Duodenal mucosa (tissue), 2 donors: ENCODE results near the gene GABRG3.
"Not testable (repeated sequence)": the region's sequence is repeated elsewhere in the genome, so short reads cannot be mapped to it uniquely, and the experiment has no call there.

Experiments used
- H3K27ac ChIP-seq: one replicate; pipeline ENCODE4 v1.7.0; 2013; ENCODE audit warnings: low read depth, low read length
- H3K27me3 ChIP-seq, 2 donors: one replicate each; pipeline ENCODE4 v1.7.0; 2013; ENCODE audit warnings: low read length in 2 of 2, control low read depth in 1 of 2; ENCODE audit not compliant: insufficient read depth in 2 of 2, control insufficient read depth in 1 of 2
- H3K36me3 ChIP-seq, 2 donors: one replicate each; pipeline ENCODE4 v1.7.0; 2013; ENCODE audit warnings: low read length in 2 of 2, control low read depth in 1 of 2; ENCODE audit not compliant: insufficient read depth in 2 of 2, control insufficient read depth in 1 of 2
- H3K4me1 ChIP-seq, 2 donors: one replicate each; pipeline ENCODE4 v1.7.0; 2013; ENCODE audit warnings: low read length in 2 of 2, control low read depth in 1 of 2; ENCODE audit not compliant: insufficient read depth in 2 of 2, control insufficient read depth in 1 of 2
- H3K4me3 ChIP-seq, 2 donors: one replicate each; pipeline ENCODE4 v1.7.0; 2013; ENCODE audit warnings: low read length in 2 of 2, low read depth in 1 of 2
- H3K9ac ChIP-seq, 2 donors: one replicate each; pipeline ENCODE4 v1.7.0; 2013; ENCODE audit warnings: low read length in 2 of 2, low read depth in 1 of 2
- H3K9me3 ChIP-seq, 2 donors: one replicate each; pipeline ENCODE4 v1.7.0; 2013; ENCODE audit warnings: low read length in 2 of 2, control low read depth in 1 of 2; ENCODE audit not compliant: control insufficient read depth in 1 of 2

Gene GABRG3

GRCh38 chr15:27182561-27183110 is 211.7 kb downstream of the GABRG3 start:
- H3K9me3 ChIP-seq, result peaks cover 13 to 17% of the 10 kb centered on the region in 2 donors
- H3K4me1 ChIP-seq, result no peaks in the 10 kb centered on the region
- H3K36me3 ChIP-seq, result no peaks in the 10 kb centered on the region
- H3K9ac ChIP-seq, result no peak overlapping the region
- H3K4me3 ChIP-seq, result no peak overlapping the region
- no peak overlapping the region for H3K27ac ChIP-seq
- H3K27me3 ChIP-seq, result no peaks in the 10 kb centered on the region

- H3K4me3 ChIP-seq, result no peak overlapping the region
- peaks cover 7 to 17% of the 10 kb centered on the region in 2 donors for H3K9me3 ChIP-seq
- H3K27me3 ChIP-seq, result no peaks in the 10 kb centered on the region
- H3K4me1 ChIP-seq, result no peaks in the 10 kb centered on the region
- H3K36me3 ChIP-seq, result no peaks in the 10 kb centered on the region
- H3K9ac ChIP-seq, result no peak overlapping the region
- no peak overlapping the region for H3K27ac ChIP-seq
Observed at GRCh38 chr15:27183201-27183600, 212.2 kb downstream of the GABRG3 start.

GRCh38 chr15:27191515-27191914 is 220.5 kb downstream of the GABRG3 start:
- not testable (repeated sequence) for H3K27me3 ChIP-seq, H3K4me3 ChIP-seq, H3K36me3 ChIP-seq, H3K9ac ChIP-seq, H3K27ac ChIP-seq, H3K4me1 ChIP-seq
- H3K9me3 ChIP-seq, result peaks cover 7 to 16% of the 10 kb centered on the region in 2 donors

GRCh38 chr15:27196691-27197090 is 225.7 kb downstream of the GABRG3 start:
- H3K9me3 ChIP-seq, result peaks cover 9 to 22% of the 10 kb centered on the region in 2 donors
- no peak overlapping the region for H3K9ac ChIP-seq
- no peak overlapping the region for H3K27ac ChIP-seq
- H3K4me1 ChIP-seq, result no peaks in the 10 kb centered on the region
- H3K27me3 ChIP-seq, result no peaks in the 10 kb centered on the region
- no peaks in the 10 kb centered on the region for H3K36me3 ChIP-seq
- H3K4me3 ChIP-seq, result no peak overlapping the region

- no peaks in the 10 kb centered on the region for H3K4me1 ChIP-seq
- no peak overlapping the region for H3K27ac ChIP-seq
- H3K9ac ChIP-seq, result no peak overlapping the region
- no peak overlapping the region for H3K4me3 ChIP-seq
- no peaks in the 10 kb centered on the region for H3K36me3 ChIP-seq
- H3K27me3 ChIP-seq, result no peaks in the 10 kb centered on the region
- H3K9me3 ChIP-seq, result peaks cover 0 to 16% of the 10 kb centered on the region in 2 donors
Observed at GRCh38 chr15:27201425-27201824, 230.4 kb downstream of the GABRG3 start.

GRCh38 chr15:27210176-27210575 is 239.2 kb downstream of the GABRG3 start:
- Histone ChIP-seq H3K27ac (no peak overlapping the region), H3K9me3 (peaks cover 28 to 36% of the 10 kb centered on the region in 2 donors), H3K4me3 (no peak overlapping the region), H3K27me3 (no peaks in the 10 kb centered on the region), H3K4me1 (no peaks in the 10 kb centered on the region), H3K36me3 (no peaks in the 10 kb centered on the region), H3K9ac (no peak overlapping the region)

GRCh38 chr15:27214032-27214431 is 243.1 kb downstream of the GABRG3 start:
- Histone ChIP-seq H3K4me3 (no peak overlapping the region), H3K36me3 (no peaks in the 10 kb centered on the region), H3K4me1 (no peaks in the 10 kb centered on the region), H3K9me3 (peaks cover 23 to 39% of the 10 kb centered on the region in 2 donors), H3K9ac (no peak overlapping the region), H3K27me3 (no peaks in the 10 kb centered on the region), H3K27ac (no peak overlapping the region)

- H3K9me3 ChIP-seq, result peaks cover 21 to 46% of the 10 kb centered on the region in 2 donors
- H3K9ac ChIP-seq, result no peak overlapping the region
Observed at GRCh38 chr15:27214961-27215360, 244.0 kb downstream of the GABRG3 start.

GRCh38 chr15:27218426-27218825 is 247.4 kb downstream of the GABRG3 start:
- H3K9me3 ChIP-seq, result peaks cover 6 to 34% of the 10 kb centered on the region in 2 donors
- no peak overlapping the region for H3K4me3 ChIP-seq

More at GRCh38 chr15:27214961-27215360, 244.0 kb downstream of the GABRG3 start:
- Histone ChIP-seq H3K4me3 (no peak overlapping the region), H3K36me3 (no peaks in the 10 kb centered on the region), H3K27ac (no peak overlapping the region), H3K4me1 (no peaks in the 10 kb centered on the region), H3K27me3 (no peaks in the 10 kb centered on the region)

GRCh38 chr15:27219636-27220035 is 248.7 kb downstream of the GABRG3 start:
- H3K27me3 ChIP-seq, result no peaks in the 10 kb centered on the region
- H3K9ac ChIP-seq, result no peak overlapping the region
- H3K4me1 ChIP-seq, result no peaks in the 10 kb centered on the region
- H3K36me3 ChIP-seq, result no peaks in the 10 kb centered on the region
- H3K27ac ChIP-seq, result no peak overlapping the region
- H3K4me3 ChIP-seq, result no peak overlapping the region
- peaks cover 10 to 31% of the 10 kb centered on the region in 2 donors for H3K9me3 ChIP-seq

More at GRCh38 chr15:27218426-27218825, 247.4 kb downstream of the GABRG3 start:
- H3K36me3 ChIP-seq, result no peaks in the 10 kb centered on the region
- H3K27me3 ChIP-seq, result no peaks in the 10 kb centered on the region
- H3K4me1 ChIP-seq, result no peaks in the 10 kb centered on the region
- no peak overlapping the region for H3K27ac ChIP-seq
- H3K9ac ChIP-seq, result no peak overlapping the region
